GM20000 (cell line): Measurements from ENCODE around the gene RNF133.

ENCODE experiments used
- DNase-seq: peaks from one replicate; pipeline ENCODE4 v3.0.0; 2012; ENCODE audit warnings: low spot score
- CTCF ChIP-seq: IDR thresholded peaks from 2 replicates; pipeline ENCODE4 v1.5.1; 2012; ENCODE audit warnings: mild to moderate bottlenecking, control low read depth; ENCODE audit errors: extremely low read depth, missing control alignments

The RNF133 gene

GRCh38 chr7:122709930-122710646, 11.2 kb upstream of the RNF133 start:
- no peak for TF ChIP-seq CTCF
- no peak for DNase-seq

- TF ChIP-seq CTCF: no peak
- no peak for DNase-seq
These were observed 7.9 kb upstream of the RNF133 start for GRCh38 chr7:122706836-122707235.

GRCh38 chr7:122702872-122703510, 4.1 kb upstream of the RNF133 start, which contains the start of gene RNF148:
RNF148 (minus strand) TSS chr7:122702922; CDS start chr7:122702750, 172 bp downstream.
- no peak for DNase-seq
- TF ChIP-seq CTCF: no peak

- no peak for DNase-seq
- TF ChIP-seq CTCF: no peak
These were observed 3.1 kb downstream of the RNF133 start for GRCh38 chr7:122695816-122696215.

GRCh38 chr7:122694697-122695096, 4.2 kb downstream of the RNF133 start:
- no peak for DNase-seq
- no peak for TF ChIP-seq CTCF

GRCh38 chr7:122692769-122693309, 6.1 kb downstream of the RNF133 start:
- TF ChIP-seq CTCF: no peak

GRCh38 chr7:122691569-122692235, 7.2 kb downstream of the RNF133 start:
- TF ChIP-seq CTCF: no peak
- no peak for DNase-seq

More at GRCh38 chr7:122692769-122693309, 6.1 kb downstream of the RNF133 start:
- no peak for DNase-seq
